ENCODE measurements around the gene LRRN4CL.
"Not testable (repeated sequence)": the region's sequence is repeated elsewhere in the genome, so short reads cannot be mapped to it uniquely, and the experiment has no call there.

Gene LRRN4CL

GRCh38 chr11:62675415-62675814 lies 13.9 kb downstream of the LRRN4CL start:
- DNase-seq: not testable (repeated sequence)

- DNase-seq: no peak
Observed at GRCh38 chr11:62673196-62673525, 16.2 kb downstream of the LRRN4CL start.

DNA sequence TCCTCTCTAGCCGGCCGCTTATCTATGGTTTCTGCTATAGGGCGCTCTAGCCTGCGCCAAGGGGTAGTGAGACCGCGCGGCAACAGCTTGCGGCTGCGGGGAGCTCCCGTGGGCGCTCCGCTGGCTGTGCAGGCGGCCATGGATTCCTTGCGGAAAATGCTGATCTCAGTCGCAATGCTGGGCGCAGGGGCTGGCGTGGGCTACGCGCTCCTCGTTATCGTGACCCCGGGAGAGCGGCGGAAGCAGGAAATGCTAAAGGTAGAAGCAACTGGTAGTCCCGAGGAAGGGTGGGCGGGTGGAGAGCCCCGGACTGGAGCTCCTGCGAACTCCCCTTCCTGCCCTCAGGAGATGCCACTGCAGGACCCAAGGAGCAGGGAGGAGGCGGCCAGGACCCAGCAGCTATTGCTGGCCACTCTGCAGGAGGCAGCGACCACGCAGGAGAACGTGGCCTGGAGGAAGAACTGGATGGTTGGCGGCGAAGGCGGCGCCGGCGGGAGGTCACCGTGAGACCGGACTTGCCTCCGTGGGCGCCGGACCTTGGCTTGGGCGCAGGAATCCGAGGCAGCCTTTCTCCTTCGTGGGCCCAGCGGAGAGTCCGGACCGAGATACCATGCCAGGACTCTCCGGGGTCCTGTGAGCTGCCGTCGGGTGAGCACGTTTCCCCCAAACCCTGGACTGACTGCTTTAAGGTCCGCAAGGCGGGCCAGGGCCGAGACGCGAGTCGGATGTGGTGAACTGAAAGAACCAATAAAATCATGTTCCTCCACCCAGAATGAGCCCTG lies 17.5 kb downstream of the LRRN4CL start, which contains the start of the genes LBHD1 and UQCC3:
LBHD1 (minus strand) TSS at position 660 of the 782 bp plus-strand sequence. CDS start 2,236 bp downstream, outside the sequence.
UQCC3 (plus strand) TSS at position 66 of the 782 bp plus-strand sequence; CDS start at position 139, 73 bp downstream.
- peak; percentile 89 for DNase-seq

DNA sequence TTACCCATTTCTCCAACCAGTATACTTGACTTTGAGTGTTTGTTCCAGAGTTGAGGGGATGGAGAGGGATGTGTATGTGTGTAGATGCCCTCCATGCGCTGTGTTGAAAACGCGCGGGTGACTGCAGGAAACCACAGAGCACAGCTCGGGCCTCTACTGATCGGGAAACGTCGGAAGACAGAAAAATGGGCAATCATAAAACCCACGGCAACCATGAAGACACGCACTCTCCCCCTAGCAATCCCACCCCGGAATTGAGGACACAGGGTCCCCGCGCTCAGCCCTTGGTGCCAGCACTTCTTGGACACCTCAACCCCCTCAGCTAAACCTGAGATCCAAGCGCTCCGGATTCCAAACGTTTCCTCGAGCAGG lies 18.1 kb downstream of the LRRN4CL start:
- DNase-seq: no peak

- peak; percentile 13 for DNase-seq
Observed at GRCh38 chr11:62669420-62670161, 19.7 kb downstream of the LRRN4CL start.

DNA sequence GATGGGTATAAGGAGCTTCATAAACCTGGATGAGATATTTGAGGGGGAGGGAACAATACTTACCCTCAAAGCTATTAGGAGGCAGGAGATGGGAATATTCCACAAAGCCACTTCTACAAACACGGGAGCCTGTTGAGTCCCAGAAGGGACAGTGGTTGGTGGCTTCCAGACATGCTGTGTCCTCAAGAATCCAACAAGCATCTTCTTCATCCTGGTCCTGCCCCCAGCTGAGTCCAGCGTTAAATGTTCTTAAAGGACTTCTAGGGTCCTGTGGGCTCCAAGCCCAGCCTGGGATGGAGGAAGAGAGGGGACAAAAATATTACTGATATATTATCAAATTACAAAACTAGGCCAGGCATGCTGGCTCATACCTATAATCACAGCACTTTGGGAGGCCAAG lies 21.9 kb downstream of the LRRN4CL start:
- DNase-seq: no peak

GRCh38 chr11:62666259-62666926 lies 22.9 kb downstream of the LRRN4CL start:
- DNase-seq: no peak

DNA sequence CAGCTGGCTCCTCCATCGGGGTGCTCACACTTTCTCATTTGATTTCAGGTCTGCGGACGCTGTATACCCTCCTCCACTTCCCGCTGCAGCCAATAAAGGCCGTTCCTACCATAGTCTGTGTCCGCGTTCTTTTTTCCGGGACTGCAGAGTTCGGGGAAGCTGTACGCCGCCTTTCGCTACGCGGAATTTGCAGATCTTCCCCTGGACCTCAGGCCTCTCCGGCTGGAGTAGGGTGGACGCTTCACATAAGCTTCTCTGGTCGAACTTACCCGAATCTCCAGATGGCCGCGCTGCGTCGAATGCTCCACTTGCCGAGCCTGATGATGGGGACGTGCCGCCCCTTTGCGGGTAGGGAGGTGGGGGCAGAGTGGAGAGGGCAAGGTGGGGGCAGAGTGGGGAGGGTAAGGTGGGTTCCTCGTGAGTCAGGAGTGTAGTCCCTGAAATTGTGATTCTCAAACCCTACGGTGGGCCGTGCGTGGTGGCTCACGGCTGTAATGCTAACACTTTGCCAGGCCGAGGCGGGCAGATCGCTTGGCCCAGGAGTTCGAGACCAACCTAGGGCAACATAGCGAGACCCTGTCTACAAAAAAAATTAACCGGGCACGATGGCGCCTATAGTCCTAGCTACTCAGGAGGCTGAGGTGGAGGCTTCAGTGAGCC lies 23.6 kb downstream of the LRRN4CL start:
- peak; percentile 74 for DNase-seq

- peak; percentile 98 for DNase-seq
Observed at GRCh38 chr11:62665075-62665598, 24.2 kb downstream of the LRRN4CL start, which contains the start of the genes C11orf98 and CSKMT. Gene C11orf98, minus strand, starts transcription at chr11:62665210. Its CDS starts 41 bp downstream, at chr11:62665169. Gene CSKMT, plus strand, starts transcription at chr11:62665312. Its CDS starts 568 bp downstream, at chr11:62665880.

GRCh38 chr11:62664405-62665074 lies 24.8 kb downstream of the LRRN4CL start:
- DNase-seq: no peak

DNA sequence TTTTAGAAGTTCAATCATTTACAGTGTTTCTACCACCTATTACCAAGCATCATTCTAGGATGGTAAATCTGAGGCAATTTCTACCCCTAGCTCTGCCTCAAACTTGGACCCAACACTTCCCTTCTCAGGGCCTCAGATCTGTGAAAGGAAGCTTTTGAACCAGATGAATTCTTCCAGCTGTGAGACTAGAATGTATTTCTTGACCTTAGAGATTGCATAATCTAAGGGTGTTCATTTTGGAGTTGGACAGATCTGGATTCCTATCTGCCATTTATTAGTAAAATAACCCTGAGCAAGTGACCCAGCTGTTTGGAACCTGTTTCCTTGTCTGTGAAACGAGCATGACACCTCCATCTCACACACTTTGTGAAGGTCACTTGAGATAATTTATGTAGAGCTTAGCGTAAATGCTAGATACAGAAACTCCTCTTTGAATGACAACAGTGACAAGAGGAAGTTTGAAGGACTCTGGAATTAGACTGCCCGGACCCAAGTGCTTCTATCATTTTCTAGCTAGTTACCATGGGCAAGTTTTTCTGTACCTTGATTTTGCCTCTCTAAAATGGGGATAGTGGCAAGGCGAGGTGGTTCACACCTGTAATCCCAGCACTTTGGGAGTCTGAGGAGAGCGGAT lies 32.4 kb downstream of the LRRN4CL start:
- no peak for DNase-seq

GRCh38 chr11:62654297-62654696 lies 35.0 kb downstream of the LRRN4CL start:
- no peak for DNase-seq

DNA sequence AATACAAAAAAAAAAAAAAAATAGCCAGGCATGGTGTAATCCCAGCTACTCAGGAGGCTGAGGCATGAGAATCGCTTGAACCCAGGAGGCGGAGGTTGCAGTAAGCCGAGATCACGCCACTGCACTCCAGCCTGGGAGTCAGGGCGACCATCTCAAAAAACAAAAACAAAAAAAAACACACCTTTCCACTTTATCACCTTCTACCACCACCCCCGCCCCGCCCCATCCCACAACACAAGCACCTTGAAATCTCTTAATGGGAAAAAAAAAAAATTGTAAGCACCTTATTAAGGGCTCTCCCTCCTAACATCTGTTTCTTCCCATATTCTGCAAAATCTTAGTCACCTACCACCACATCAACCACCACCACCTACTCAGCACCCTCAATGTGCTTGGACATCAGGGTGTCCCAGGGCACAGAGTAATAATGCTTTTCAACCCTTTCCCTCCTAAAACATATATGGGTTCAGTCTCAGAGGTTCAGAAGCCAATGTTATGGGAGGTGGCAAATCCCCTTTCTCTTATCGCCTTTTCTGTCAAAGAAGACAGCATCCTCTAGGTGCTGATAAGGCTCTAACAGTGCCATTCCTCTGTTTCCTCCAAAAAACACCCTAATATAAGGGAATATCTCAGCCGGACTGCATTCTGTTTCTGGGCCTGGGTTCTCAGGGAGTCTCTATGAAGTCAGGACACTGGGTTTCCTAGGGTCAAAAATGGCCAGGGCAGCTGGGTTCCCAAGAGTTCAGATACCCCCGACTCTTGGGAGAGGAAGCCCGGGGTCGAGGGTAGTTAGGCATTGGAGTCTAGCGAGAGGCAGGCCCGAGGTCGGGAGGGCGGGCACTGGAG lies 36.9 kb downstream of the LRRN4CL start:
- no peak for DNase-seq

- not testable (repeated sequence) for DNase-seq
Observed at GRCh38 chr11:62650283-62650682, 39.0 kb downstream of the LRRN4CL start.

DNA sequence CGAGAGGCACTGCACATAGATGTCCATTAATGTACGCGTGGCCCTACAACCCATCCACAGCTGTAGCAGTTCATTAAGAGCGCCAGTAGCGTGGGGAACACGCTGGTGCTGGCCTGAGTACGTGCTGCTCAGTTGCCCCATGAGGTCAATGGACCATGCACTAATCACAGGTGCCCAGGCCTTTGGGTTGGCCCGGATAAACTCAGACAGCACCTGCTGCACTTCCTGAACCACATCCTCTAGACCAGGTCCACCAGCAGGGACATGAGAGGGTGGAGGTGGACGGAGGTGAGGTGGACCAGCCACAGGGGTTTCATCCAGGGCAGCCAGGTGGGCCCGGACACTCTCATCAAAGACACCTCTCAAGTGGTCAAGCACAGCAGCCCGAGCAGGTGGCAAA lies 39.8 kb downstream of the LRRN4CL start:
- no peak for DNase-seq

DNA sequence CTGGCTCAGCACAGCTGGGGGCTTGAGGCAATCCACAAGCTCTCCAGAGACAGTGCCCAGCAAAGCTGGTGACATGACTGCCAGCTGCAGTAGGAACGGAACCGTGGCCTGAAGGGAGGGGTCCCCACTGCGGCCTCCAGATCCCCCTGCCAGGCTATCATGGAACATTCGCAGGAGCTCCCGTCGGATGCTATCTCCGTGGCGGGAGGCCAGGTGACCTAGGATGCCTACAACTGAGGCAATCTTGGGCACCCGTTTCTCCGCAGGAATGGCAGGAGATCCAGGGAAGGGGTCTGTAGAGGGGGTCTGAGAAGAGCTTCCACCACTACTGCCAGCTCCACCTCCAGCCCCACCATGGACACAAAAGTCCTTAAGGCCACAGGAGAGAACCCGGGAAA lies 40.4 kb downstream of the LRRN4CL start:
- no peak for DNase-seq

- DNase-seq: no peak
Observed at GRCh38 chr11:62648185-62648966, 41.0 kb downstream of the LRRN4CL start.

DNA sequence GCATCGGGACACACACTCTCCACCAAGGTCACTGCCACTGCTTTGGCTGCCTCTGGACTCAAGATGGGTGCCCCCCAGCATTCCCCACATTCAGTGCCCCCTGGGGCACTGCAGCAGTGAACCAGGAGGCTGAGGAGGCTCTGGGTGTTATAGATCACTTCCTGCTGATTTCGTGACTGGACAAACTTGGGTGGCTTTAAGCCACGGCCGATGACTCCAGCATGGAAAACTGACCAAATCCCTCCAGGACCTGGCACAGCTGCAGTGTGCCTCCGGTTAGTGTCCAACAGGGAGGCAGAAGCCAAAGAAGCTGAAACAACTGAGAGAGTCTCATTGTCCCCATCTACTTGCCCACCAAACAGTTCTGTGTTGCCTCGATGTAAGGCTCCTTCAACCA lies 41.7 kb downstream of the LRRN4CL start:
- DNase-seq: no peak

DNA sequence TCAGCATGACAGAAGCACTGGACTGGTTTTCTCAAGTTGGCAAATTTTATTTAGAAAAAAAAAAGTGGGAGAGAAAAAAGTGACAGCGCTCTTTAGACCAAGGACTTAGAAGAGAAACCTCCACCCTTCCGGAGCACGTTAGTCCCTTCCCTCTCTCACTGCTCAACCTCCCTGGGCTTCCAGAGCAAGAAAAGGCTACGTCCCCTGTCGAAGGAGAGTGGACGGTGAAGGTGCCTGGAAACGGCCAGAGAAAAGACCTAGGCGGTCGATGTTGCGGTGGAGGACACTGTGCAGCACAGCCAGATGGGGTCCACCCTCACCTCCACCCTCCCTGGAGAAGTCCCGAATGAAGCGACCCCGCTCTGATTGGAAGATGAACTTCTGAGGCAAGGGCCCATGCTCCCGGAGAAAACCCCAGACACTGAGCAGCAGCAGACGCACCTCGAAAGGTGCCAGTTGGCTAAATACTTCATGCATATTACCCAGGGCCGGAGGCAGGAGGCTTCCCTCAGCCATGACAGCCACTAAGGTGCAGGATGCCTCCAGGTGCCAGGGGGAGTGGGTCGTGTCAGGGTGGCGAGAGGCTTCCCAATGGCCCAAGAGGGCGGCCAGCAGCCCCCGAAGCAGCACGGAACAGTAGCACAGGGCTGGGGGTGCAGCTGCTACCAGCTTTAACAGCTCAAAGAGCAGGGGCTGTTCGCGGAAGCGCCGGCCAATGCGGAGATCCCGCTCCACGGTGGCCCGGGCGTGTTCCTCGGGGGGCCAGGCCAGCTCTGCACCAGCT lies 42.3 kb downstream of the LRRN4CL start:
- no peak for DNase-seq

Measured in left hindlimb (tissue), 1 donor.